ENCODE results near the gene SPTLC2. TPM values are rescaled to one million over a fixed set of nuclear protein-coding genes. Genes with fewer than 3 reads are reported as not detected.

SPTLC2 gene
- total RNA-seq, 1 donor from 2014 or later: 23.1 TPM

DNA sequence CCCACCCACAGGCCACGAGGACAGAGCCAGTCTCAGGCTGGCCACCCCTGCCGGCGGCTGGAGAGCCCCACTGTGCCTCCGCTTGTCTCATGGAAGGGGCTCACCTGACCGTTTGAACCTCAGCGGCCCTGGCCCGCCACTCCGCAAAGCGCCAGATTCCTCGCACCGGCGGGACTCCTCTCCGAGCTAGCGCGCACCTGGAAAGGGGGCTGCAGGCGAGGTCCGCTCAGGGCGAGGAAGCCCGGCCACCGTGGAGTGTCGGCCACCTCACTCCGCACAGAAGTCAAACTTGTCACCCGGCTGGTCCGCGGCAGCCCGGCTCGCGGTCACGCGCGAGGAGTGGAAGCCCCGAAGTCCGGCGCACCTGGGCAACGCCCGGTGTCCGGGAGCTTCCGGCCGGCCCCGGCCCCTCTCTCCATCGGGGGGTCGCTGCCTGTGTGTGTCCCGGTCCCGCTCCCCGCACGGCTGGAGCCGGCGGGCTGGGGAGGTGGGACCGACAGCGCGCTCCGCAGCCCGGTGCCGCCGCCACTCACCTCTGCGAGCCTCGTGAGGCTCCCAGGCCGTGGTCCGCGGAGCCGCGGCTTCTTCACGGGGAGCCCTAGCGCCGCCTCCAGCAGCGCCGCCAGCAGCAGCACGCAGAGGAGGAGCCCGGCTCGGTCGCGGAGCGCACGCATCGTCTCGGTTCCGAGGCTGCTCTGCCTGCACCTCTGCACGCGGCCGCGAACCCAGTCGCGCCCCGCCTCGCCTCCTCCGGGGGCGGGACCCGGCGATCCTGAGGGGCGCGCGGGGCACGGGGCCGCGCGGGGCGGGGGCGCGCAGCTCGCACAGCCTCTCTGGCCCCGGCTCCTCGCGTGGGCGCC is 118.1 kb downstream of the SPTLC2 start, which contains the start of gene ISM2:
ISM2 (minus strand) TSS at position 697 of the 860 bp plus-strand sequence; CDS start at position 674, 23 bp downstream.
- no peaks in the 10 kb centered on the region for H3K36me3 ChIP-seq
- TF ChIP-seq POLR2A (IDR thresholded peaks at IDR 0.05) (no peak), POLR2AphosphoS5 (IDR thresholded peaks at IDR 0.05; ENCODE audit: insufficient read depth in 1 of 2, low read depth in 1 of 2) (no peak), CTCF (IDR thresholded peaks at IDR 0.05) (no peak)
- peak within 1 kb of the TSS; percentile 51 to 52 for H3K4me3 ChIP-seq

GRCh38 chr14:77495334-77495733 is 121.1 kb downstream of the SPTLC2 start:
- DNase-seq (ENCODE audit: extremely low spot score in 2 of 2): no peak

More for the DNA sequence above, 118.1 kb downstream of the SPTLC2 start, which contains the start of gene ISM2:
- Histone ChIP-seq H3K27ac (no peak within 1 kb of the TSS), H3K4me1 (peaks cover 13% of the 10 kb centered on the region), H3K27me3 (no peaks in the 10 kb centered on the region), H3K9me3 (no peaks in the 10 kb centered on the region)
- intact Hi-C loops (cut with DNase I): no loop called here
- no peak for DNase-seq (ENCODE audit: extremely low spot score in 2 of 2)

GRCh38 chr14:77491056-77491455 is 125.4 kb downstream of the SPTLC2 start:
- intact Hi-C loops (cut with DNase I): no loop called here
- TF ChIP-seq CTCF (IDR thresholded peaks at IDR 0.05): no peak
- no peak for TF ChIP-seq POLR2AphosphoS5 (IDR thresholded peaks at IDR 0.05; ENCODE audit: insufficient read depth in 1 of 2, low read depth in 1 of 2)
- H3K27me3 ChIP-seq: no peaks in the 10 kb centered on the region
- H3K9me3 ChIP-seq: no peaks in the 10 kb centered on the region
- H3K4me1 ChIP-seq: no peaks in the 10 kb centered on the region
- H3K4me3 ChIP-seq: no peak overlapping the region
- no peak overlapping the region for H3K27ac ChIP-seq
- no peak for DNase-seq (ENCODE audit: extremely low spot score in 2 of 2)
- H3K36me3 ChIP-seq: no peaks in the 10 kb centered on the region

More at GRCh38 chr14:77495334-77495733, 121.1 kb downstream of the SPTLC2 start:
- Histone ChIP-seq H3K9me3 (no peaks in the 10 kb centered on the region), H3K4me3 (no peak overlapping the region), H3K36me3 (no peaks in the 10 kb centered on the region), H3K27ac (no peak overlapping the region), H3K27me3 (no peaks in the 10 kb centered on the region), H3K4me1 (peaks cover 13% of the 10 kb centered on the region)
- intact Hi-C loops (cut with DNase I): no loop called here
- TF ChIP-seq POLR2AphosphoS5 (IDR thresholded peaks at IDR 0.05; ENCODE audit: insufficient read depth in 1 of 2, low read depth in 1 of 2) (no peak), POLR2A (IDR thresholded peaks at IDR 0.05) (no peak), CTCF (IDR thresholded peaks at IDR 0.05) (no peak)

DNA sequence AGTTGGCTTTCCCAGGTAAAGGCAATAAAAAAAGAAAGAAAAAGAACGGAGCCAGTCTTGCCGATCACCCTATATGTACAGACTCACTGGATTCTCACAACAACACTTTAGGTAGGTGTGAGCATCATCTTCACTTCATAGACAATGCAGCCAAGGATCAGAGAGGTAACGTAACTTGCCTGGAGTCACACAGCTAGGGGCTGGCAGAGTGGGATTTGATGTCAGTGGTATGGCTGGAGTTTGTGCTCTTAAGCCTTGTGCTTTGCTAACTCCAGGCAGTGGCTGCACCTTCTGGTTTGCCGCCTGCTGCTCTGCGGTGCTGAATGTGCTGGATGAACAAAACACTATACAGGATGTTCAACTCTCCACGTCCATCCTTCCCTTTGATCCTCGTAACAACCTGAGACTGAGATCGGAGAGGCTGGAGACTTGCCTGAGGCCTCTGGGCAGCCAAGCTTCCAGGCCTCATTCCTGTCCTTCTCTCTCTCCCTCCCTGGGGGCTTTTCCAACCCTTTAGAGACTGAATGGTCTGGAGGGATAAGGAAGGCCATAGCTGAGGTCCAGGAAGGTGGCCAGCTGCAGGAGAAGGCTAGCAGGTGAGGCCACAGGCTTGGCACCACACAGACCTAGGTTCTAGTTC is 126.0 kb downstream of the SPTLC2 start:
- no peak for TF ChIP-seq POLR2AphosphoS5 (IDR thresholded peaks at IDR 0.05; ENCODE audit: insufficient read depth in 1 of 2, low read depth in 1 of 2)
- TF ChIP-seq POLR2A (IDR thresholded peaks at IDR 0.05): no peak
- TF ChIP-seq CTCF (IDR thresholded peaks at IDR 0.05): no peak
- H3K27ac ChIP-seq: no peak overlapping the region
- H3K36me3 ChIP-seq: no peaks in the 10 kb centered on the region
- intact Hi-C loops (cut with DNase I): no loop called here
- H3K4me3 ChIP-seq: no peak overlapping the region
- H3K4me1 ChIP-seq: no peaks in the 10 kb centered on the region
- H3K9me3 ChIP-seq: no peaks in the 10 kb centered on the region
- no peak for DNase-seq (ENCODE audit: extremely low spot score in 2 of 2)
- H3K27me3 ChIP-seq: no peaks in the 10 kb centered on the region
